DOHH2 (cell line): Measurements from ENCODE around the gene CASKIN1.

Source experiments
- H3F3A ChIP-seq: fragments of 200-600 bp; sonication (generic), shearing (Covaris generic); 2 replicates; pipeline ENCODE4 v1.6.0; 2016; ENCODE audit warnings: antibody characterized with exemption, mild to moderate bottlenecking; ENCODE audit not compliant: control insufficient read depth, insufficient read depth
- H3K27ac ChIP-seq: fragments of 200-600 bp; sonication (generic); 2 replicates; pipeline ENCODE4 v1.5.1; 2014; ENCODE audit warnings: low read depth, mild to moderate bottlenecking, low read length, moderate library complexity
- H3K27me3 ChIP-seq: fragments of 200-600 bp; sonication (generic); 2 replicates; pipeline ENCODE4 v1.6.1; 2014; ENCODE audit warnings: mild to moderate bottlenecking, low read length, mixed read lengths; ENCODE audit not compliant: control insufficient read depth
- H3K36me3 ChIP-seq: fragments of 200-600 bp; sonication (generic); 2 replicates; pipeline ENCODE4 v1.6.1; 2014; ENCODE audit warnings: mild to moderate bottlenecking, low read length, moderate library complexity, mixed read lengths; ENCODE audit not compliant: control insufficient read depth
- H3K4me1 ChIP-seq: fragments of 200-600 bp; sonication (generic); 2 replicates; pipeline ENCODE4 v1.6.1; 2014; ENCODE audit warnings: mild to moderate bottlenecking, low read length, mixed read lengths; ENCODE audit not compliant: control insufficient read depth
- H3K4me2 ChIP-seq: fragments of 200-600 bp; sonication (generic); 2 replicates; pipeline ENCODE4 v1.6.0; 2014; ENCODE audit warnings: mild to moderate bottlenecking, low read length, moderate library complexity
- H3K4me3 ChIP-seq: fragments of 200-600 bp; sonication (generic); 2 replicates; pipeline ENCODE4 v1.5.1; 2014; ENCODE audit warnings: mild to moderate bottlenecking, low read length, mixed read lengths
- H3K79me2 ChIP-seq: fragments of 200-600 bp; sonication (generic); 2 replicates; pipeline ENCODE4 v1.6.1; 2014; ENCODE audit warnings: mild to moderate bottlenecking, low read length, mixed read lengths; ENCODE audit not compliant: control insufficient read depth
- H3K9me2 ChIP-seq: fragments of 200-600 bp; sonication (generic); replicated peaks from 2 replicates; pipeline ENCODE4 v1.6.1; 2014; ENCODE audit warnings: mild to moderate bottlenecking, low read length, mixed read lengths; ENCODE audit not compliant: control insufficient read depth
- H3K9me3 ChIP-seq: fragments of 200-600 bp; sonication (generic); 2 replicates; pipeline ENCODE4 v1.6.1; 2014; ENCODE audit warnings: antibody characterized with exemption, low read length, mixed read lengths; ENCODE audit not compliant: control insufficient read depth, insufficient read depth
- H4K20me1 ChIP-seq: fragments of 200-600 bp; sonication (generic); 2 replicates; pipeline ENCODE4 v1.6.0; 2014; ENCODE audit warnings: low read depth, mild to moderate bottlenecking, antibody characterized with exemption, low read length, moderate library complexity; ENCODE audit not compliant: control insufficient read depth, insufficient read depth
- EZH2phosphoT487 ChIP-seq: fragments of 200-600 bp; sonication (generic); IDR thresholded peaks from 2 replicates; pipeline ENCODE4 v1.6.1; 2017; ENCODE audit warnings: borderline replicate concordance, mild to moderate bottlenecking, antibody characterized with exemption, low read length, moderate library complexity, mixed read lengths
- TF ChIP-seq, protein P1 (sequence below): fragments of 200-600 bp; sonication (generic); IDR thresholded peaks from one replicate; pipeline ENCODE4 v1.5.1; 2014; ENCODE audit warnings: antibody characterized with exemption, mild to moderate bottlenecking, low read depth, low read length; ENCODE audit not compliant: poor library complexity, severe bottlenecking

CASKIN1 gene

GRCh38 chr16:2186505-2186904 lies 9.9 kb downstream of the CASKIN1 start:
- H3K36me3 ChIP-seq: peaks cover 7% of the 10 kb centered on the region; the same call in 1 of the 2 replicates
- H4K20me1 ChIP-seq: no peaks in the 10 kb centered on the region
- H3K4me2 ChIP-seq: no peak overlapping the region
- H3K9me3 ChIP-seq: no peaks in the 10 kb centered on the region
- no peaks in the 10 kb centered on the region for H3K9me2 ChIP-seq
- H3K79me2 ChIP-seq: no peaks in the 10 kb centered on the region
- H3K27me3 ChIP-seq: no peaks in the 10 kb centered on the region
- H3K4me1 ChIP-seq: peaks cover 2% of the 10 kb centered on the region; the same call in 1 of the 2 replicates
- no peaks in the 10 kb centered on the region for H3F3A ChIP-seq
- no peak overlapping the region for H3K4me3 ChIP-seq
- TF ChIP-seq, protein P1, sequence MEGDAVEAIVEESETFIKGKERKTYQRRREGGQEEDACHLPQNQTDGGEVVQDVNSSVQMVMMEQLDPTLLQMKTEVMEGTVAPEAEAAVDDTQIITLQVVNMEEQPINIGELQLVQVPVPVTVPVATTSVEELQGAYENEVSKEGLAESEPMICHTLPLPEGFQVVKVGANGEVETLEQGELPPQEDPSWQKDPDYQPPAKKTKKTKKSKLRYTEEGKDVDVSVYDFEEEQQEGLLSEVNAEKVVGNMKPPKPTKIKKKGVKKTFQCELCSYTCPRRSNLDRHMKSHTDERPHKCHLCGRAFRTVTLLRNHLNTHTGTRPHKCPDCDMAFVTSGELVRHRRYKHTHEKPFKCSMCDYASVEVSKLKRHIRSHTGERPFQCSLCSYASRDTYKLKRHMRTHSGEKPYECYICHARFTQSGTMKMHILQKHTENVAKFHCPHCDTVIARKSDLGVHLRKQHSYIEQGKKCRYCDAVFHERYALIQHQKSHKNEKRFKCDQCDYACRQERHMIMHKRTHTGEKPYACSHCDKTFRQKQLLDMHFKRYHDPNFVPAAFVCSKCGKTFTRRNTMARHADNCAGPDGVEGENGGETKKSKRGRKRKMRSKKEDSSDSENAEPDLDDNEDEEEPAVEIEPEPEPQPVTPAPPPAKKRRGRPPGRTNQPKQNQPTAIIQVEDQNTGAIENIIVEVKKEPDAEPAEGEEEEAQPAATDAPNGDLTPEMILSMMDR: no peak
- TF ChIP-seq EZH2phosphoT487: no peak
- H3K27ac ChIP-seq: no peak overlapping the region

DNA sequence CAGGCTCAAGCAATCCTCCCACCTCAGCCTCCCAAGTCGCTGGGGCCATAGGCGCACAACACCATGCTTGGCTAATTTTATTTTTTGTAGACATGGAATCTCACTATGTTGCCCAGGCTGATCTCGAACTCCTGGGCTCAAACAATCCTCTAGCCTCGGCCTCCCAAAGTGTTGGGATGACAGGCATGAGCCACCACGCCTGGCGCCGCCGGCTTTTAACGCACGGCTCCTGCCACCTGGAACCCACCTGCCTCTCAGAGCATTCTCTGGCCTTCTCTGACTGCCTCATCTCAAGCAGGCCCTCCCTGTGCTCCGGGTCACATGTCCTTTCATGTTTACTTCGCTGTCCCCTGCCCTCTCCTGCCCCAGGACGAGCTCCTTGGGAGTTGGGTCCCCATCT lies 10.3 kb downstream of the CASKIN1 start:
- peaks cover 2% of the 10 kb centered on the region; the same call in 1 of the 2 replicates for H3K4me1 ChIP-seq
- TF ChIP-seq EZH2phosphoT487: no peak
- TF ChIP-seq, protein P1: no peak
- H3K9me3 ChIP-seq: no peaks in the 10 kb centered on the region
- no peaks in the 10 kb centered on the region for H4K20me1 ChIP-seq
- no peaks in the 10 kb centered on the region for H3K9me2 ChIP-seq
- no peaks in the 10 kb centered on the region for H3K27me3 ChIP-seq
- H3K79me2 ChIP-seq: no peaks in the 10 kb centered on the region
- no peak overlapping the region for H3K4me2 ChIP-seq
- H3F3A ChIP-seq: no peaks in the 10 kb centered on the region
- H3K36me3 ChIP-seq: peaks cover 7% of the 10 kb centered on the region; the same call in 1 of the 2 replicates
- H3K4me3 ChIP-seq: no peak overlapping the region
- no peak overlapping the region for H3K27ac ChIP-seq

DNA sequence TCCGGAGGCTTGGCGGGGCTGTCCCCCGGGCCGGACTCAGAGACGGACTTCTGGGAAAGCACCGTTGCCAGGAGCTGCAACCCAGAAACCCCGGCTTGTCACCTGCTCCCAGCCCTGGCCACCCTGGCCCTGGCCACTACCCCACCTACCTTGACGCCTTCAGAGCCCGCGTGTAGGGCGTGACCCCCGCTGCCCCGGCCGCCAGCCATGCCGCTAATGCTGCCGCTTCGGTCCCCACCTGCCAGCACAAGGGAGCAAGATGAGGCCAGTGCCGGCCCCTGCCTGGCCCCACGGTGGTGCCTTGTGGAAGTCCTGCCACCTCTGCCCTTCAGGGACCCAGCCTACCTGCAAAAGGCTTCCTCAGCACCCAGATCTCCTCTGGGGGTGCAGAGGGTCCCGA lies 11.4 kb downstream of the CASKIN1 start:
- no peak overlapping the region for H3K4me3 ChIP-seq
- H3K36me3 ChIP-seq: peaks cover 7% of the 10 kb centered on the region; the same call in 1 of the 2 replicates
- no peaks in the 10 kb centered on the region for H3K27me3 ChIP-seq
- TF ChIP-seq, protein P1: no peak
- TF ChIP-seq EZH2phosphoT487: no peak
- no peaks in the 10 kb centered on the region for H3F3A ChIP-seq
- 0 out of 2 replicates have a peak, but pooled peaks cover 2% of the 10 kb centered on the region for H3K4me1 ChIP-seq
- H3K27ac ChIP-seq: no peak overlapping the region
- no peaks in the 10 kb centered on the region for H3K79me2 ChIP-seq
- no peaks in the 10 kb centered on the region for H3K9me2 ChIP-seq
- no peak overlapping the region for H3K4me2 ChIP-seq
- H4K20me1 ChIP-seq: no peaks in the 10 kb centered on the region
- H3K9me3 ChIP-seq: no peaks in the 10 kb centered on the region
